Ishikawa (cell line): ENCODE data around the gene FGFR1OP2.

Experiments
- CEBPB ChIP-seq: IDR thresholded peaks from 2 replicates; pipeline ENCODE4 v1.6.1; 2012
- CREB1 ChIP-seq: IDR thresholded peaks from 2 replicates; pipeline ENCODE4 v1.6.1; 2012; ENCODE audit warnings: low read depth
- EGR1 ChIP-seq: IDR thresholded peaks from 2 replicates; pipeline ENCODE4 v1.6.1; 2012
- MAX ChIP-seq: IDR thresholded peaks from 2 replicates; pipeline ENCODE4 v1.6.1; 2012
- NFIC ChIP-seq: IDR thresholded peaks from 2 replicates; pipeline ENCODE4 v1.6.1; 2012
- RAD21 ChIP-seq: IDR thresholded peaks from 2 replicates; pipeline ENCODE4 v1.6.1; 2012; ENCODE audit warnings: low read depth
- TAF1 ChIP-seq: IDR thresholded peaks from 2 replicates; pipeline ENCODE4 v1.6.1; 2012; ENCODE audit warnings: low read depth, mild to moderate bottlenecking
- TEAD4 ChIP-seq: IDR thresholded peaks from 2 replicates; pipeline ENCODE4 v1.6.1; 2012
- YY1 ChIP-seq: IDR thresholded peaks from 2 replicates; pipeline ENCODE4 v1.6.1; 2012; ENCODE audit warnings: low read depth
- ZBTB7A ChIP-seq: IDR thresholded peaks from 2 replicates; pipeline ENCODE4 v1.6.1; 2012; ENCODE audit warnings: low read depth

GRCh38 chr12:26890784-26891183, 47.5 kb upstream of the FGFR1OP2 start:
- no peak for TF ChIP-seq RAD21
- no peak for TF ChIP-seq NFIC
- TF ChIP-seq YY1 = no peak
- TF ChIP-seq TAF1 = no peak
- no peak for TF ChIP-seq CREB1
- TF ChIP-seq ZBTB7A = no peak
- no peak for TF ChIP-seq TEAD4
- no peak for TF ChIP-seq MAX
- TF ChIP-seq CEBPB = no peak
- TF ChIP-seq EGR1 = no peak
